DLD1 (cell line): ENCODE measurements around the gene ABCC4.

Experiments
- in situ Hi-C: cut with HindIII; loops from 2 replicates; pipeline ENCODE4 v1.10.0; 2017; ENCODE audit warnings: low sequenced_read_pairs

Gene ABCC4

DNA sequence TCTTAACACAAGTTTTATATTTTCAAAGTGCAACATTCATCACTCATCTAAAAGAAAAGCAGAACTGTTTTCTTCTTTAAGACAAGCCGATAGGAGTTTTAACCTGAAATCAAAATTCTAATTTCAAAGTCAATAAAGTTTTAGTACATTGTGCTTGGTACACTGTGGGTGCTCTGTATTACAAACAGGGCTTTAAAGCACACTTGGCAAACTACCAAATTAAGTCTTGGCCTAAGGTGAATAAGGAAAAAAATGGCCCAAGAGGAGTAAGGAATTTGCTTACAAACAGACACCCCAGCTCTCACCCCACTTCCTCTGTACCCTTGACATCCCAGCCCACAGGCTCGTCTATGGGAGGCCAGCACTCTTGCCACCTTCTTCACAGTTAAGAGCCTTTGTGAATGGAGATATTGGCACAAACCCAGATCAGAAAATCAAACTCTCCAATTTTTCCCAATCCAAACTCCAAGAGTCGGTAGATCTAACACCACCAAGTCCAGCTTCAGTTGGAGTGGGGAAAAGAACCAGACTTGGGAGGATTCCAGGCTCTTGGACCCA, 66.0 kb downstream of the ABCC4 start:
- in situ Hi-C loops: no loop called here

DNA sequence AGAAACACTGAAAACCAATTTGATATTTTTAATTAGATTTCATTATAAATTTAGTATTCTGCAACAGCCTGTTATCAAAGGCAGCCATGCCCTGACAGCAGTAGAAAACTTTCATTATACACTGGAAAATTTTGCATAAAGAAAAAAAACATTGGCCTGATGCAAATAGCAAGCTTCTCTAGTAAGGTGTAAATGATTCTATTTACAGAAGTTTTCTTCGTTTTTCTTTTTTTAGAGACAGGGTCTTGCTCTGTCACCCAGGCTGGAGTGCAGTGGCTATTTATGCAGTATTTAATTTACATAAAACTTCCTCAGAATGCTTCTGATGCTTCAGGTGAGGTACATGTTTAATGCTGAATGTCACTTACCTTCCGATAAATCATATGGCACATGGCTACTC, 67.0 kb downstream of the ABCC4 start:
- in situ Hi-C loops: no loop called here

DNA sequence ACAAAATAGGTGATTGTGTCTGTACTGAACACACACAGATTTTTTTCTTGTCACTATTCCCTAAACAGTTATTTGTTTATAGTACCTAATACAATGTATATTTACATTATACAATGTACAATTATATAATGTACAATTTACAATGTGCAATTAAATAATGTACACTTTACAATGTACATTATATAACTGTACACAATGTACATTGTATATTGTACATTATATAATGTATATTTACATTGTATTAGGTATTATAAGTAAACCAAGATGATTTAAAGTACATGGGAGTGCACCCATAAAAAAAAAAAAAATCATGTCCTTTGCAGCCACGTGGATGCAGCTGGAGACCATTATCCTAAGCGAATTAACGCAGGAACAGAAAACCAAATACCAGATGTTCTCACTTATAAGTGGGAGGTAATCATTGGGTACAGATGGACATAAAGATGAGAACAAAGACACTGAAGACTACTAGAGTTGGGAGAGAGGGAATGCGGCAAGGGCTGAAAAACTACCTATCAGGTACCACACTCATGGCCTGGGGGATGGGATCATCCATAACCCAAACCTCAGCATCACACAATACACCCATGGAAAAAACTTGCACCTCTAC, 68.1 kb downstream of the ABCC4 start:
- in situ Hi-C loops: no loop called here

DNA sequence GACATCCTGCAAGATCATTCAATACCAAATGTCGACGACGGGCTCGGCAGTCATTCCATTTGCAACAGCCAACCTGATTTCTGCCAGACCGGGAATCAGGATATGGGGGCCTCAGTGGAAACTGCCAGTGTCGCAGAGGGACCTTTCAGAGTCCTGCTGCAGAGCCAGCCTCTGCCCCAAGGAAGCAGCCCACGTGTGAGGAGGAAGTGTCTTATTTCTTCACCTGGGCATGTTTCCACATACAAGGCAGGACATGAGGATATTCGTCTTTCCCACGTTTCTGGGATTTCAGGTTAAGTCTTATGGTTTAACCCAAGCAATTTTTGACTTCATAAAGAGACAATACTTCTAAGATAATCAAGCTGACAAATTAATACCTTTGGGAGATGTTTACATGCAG, 69.9 kb downstream of the ABCC4 start:
- in situ Hi-C loops: no loop called here

DNA sequence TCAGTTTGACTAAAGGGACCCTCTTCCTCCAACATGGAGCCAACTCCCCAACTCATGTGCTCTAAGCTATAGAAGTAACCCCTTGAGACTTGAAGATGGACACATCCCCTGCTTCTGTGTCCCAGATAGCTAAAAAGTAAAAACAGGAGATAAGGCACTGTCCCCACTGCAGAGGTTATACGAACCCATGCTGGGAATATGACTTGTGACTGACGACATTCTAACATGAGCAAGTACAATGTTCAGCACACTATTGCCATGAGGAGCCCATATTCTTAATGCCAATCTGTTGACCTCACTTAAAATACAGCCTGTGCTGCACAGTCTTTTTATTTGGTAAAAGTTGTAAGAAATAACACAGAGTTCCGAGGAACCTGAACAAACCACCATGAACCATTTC, 71.4 kb downstream of the ABCC4 start:
- in situ Hi-C loops: no loop called here

DNA sequence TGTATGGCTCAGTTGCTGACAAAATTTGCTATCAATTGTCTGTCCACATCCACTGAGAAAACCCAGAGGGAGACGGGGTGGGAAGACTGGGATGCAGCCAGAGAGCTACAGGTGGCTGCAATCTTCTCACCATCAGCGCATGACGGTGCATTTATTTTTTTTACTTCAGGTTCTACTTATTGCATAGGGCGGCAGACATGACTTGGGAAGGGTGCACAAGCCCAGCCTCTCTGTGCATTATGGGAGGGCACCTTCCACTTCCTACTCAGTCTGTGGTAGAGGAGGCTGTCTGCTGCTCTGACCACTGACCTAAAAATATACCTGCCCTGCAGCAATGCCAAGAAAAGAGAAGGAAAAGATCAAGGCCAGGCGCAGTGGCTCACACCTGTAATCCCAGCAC, 73.1 kb downstream of the ABCC4 start:
- in situ Hi-C loops: no loop called here

DNA sequence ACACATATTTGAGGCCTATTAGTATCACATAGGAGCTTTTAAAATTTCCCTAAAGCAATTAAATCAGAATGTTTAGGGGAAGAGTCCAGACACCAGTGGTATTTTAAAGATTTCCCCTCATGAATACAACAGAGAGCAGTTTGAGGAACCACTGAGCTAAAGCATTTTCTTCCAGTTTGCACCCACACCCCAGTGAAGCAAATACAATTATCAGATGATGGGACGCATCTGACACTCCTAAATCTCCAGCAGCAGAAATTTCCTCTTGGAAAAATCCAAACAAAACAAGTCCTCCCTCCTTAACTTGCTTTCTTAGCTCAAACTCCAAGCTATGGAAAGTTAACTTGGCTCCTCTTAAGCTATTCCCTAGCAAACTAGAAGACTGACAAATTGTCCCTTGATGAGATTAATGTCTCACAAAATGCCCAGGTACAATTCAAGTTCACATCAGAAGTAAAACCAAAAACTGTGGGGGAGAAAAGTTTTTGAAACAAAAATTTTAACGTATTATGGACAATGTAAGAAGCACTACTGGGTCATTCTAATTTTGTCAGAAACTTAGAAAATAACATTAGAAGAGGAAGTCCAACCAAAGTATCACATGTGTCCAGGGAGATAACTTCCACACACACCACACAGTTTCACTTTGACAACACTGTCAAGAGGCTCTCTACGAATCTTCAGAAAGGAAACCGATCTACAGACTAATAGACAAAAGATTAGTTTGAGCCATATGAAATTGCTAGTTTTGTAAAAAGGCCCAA, 74.1 kb downstream of the ABCC4 start:
- in situ Hi-C loops: no loop called here

DNA sequence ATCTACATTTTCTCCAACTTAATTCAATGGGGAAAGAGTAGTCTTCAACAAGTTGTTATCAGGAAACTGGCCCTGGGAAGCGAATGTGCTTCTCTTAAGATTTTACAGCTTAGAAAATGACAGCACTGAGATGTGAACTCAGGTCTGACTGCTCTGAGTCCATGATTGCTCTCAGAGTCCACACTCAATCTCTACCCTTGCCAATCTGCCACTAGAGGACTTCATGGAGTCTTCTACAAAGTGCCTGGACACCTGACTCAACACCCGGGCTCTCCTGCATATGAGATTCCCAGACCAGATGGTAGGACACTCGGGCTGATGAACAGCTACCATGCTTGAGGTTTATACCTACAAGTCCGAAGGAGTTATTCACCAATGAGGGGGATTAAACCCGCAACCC, 74.8 kb downstream of the ABCC4 start:
- in situ Hi-C loops: no loop called here

DNA sequence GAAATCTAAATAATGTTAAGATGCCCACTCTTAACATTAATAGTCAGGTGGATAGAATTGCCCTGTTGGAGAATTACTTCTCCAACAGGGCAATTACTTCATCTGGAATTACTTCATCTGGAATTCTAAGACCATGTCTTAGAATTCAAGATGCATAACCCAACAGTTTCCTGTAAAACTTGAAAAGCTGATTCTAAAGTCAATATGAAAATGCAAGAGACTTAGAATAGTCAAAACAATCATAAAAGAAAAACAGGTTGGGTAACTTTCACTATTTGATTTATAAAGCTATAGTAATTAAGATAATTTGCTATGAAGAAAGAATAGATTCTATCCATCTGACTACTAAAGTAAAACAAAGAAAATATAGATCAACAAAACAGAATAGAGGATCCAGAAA, 75.2 kb downstream of the ABCC4 start:
- in situ Hi-C loops: no loop called here

DNA sequence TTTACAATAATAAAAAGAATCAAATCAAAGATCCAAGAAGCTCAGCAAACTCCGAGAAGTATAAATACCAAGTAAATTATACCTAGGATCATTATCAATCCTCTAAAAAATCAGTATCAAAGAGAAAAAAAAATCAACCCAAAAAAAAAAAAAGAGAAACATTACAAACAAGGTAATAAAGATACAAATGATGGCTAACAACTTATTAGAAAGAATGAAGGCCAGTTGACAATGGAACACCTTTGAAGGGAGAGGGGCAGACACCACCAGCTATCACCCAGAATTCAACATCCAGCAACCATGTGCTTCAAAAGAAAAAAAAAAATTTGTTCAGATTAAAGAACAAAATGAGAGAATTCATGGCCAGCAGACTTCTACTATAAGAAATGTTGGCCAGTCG, 77.2 kb downstream of the ABCC4 start:
- in situ Hi-C loops: no loop called here

DNA sequence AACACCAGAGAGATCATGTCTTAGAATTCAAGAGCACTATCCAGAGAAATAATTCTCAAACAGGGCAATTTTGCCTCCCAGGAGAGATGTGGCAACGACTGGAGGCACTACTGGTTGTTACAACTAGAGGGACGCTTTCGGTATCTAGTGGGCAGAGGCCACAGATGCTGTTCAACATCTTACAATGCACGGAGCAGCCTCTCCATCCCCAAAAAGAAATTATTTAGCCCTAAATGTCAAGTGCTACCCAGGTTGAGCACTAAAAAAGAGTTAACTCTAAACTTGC, 78.6 kb downstream of the ABCC4 start:
- in situ Hi-C loops: no loop called here

DNA sequence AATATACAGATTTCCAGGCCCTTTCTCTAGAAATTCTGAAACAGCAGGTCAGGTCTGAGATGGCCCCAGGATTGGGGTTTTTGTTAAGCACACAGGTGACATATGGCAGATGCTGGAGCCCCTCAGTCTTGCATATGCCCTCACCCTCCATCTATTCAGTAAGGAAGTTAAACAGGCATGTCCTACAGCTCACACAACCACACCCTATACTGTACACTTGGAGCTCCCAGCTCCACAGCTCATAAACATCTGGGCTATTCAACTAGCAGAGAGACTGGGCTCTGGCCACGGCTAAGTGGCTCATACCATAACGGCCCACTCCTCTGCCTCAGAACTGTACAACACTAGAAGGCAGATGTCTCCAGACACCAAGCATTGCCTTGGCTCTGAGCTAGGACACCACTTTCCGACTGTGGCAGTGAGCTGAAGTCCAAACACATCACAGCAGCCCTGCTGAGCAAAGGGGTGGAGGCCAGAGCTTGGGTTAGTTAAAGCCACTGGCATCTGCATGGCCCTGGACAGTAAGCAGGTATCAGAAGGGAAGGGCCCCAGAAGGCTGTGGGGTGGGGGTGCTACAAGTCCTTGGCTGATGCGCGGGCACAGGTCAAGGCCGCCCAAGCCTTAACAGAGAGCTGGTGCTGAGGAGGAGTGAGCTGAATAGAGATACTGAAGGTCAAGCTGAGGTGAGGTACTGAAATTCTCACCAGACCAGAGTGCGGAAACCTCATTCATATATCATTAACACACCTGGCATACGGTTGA, 79.1 kb downstream of the ABCC4 start:
- in situ Hi-C loops: no loop called here

DNA sequence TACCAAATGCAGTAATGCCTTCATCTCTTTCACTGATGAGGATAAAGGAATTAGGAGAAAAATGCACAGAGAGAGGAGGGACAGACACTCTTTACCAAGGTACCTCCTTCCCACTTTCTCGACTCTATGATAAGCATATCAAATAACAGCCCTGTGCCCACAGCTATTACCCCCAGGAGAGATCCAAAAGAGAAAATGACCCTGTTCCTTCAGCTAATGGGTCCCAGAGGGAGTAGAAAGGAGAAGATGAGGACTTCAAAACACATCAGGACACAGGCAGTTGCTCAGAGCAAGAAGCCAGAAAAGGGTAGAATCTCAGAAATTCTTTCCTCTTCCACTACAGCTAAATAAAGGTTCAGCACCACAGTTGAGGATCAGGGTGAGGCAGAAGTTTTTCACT, 80.6 kb downstream of the ABCC4 start:
- in situ Hi-C loops: no loop called here

DNA sequence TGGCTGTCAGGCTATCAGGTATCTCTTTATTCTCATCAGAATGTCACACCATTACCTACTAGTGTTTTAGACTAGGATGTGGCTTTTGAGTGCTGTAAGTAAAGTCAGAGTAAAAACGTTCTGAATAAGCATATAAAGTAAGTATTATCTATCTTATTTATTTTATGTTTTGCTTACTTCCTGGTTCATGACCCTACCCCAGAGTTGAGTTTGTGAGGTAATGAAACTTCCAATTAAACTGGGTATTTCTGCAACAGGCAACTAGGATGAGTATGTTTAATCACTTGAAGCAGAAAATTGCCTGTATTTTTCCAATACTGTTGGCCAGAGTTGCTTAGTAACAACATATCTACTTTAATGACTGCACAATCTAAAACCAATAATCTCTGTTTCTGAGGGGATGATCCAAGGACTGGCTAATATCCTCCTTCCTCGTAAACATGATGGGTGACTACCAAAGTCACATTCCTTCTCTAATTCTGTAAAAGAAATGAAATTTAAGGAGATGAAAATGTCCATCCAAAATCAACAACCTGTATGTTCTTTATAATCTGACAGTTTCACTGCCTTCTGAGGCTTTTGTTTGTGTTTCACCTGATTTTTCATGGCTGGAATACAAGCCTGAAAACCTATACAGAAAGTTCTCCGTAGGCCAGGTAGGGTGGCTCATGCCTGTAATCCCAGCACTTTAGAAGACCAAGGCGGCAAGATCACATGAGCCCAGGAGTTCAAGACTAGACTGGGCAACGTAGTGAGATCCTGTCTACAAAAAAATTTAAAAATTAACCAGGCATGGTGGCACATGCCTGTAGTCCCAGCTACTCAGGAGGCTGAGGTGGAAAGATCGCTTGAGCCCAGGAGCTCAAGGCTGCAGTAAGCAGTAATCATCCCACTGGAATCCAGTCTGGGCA, 83.1 kb downstream of the ABCC4 start:
- in situ Hi-C loops: no loop called here

DNA sequence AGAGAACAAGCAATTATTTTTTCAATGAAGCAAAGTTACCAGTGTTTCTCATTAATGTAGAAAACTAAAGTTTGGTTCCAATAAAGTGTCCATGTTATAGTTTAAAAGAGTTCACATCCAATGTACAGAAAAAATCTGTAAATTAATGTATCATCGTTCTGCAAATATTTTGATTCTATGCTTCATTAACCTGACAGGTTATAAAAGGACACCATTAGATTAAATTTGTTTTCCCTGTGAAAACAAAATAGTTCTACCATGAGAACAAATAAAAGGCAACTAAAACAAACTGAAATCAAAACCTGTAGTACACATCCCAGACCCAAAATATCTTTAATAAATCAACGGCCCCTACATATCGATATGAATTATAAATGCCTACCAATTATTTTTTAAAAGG, 85.1 kb downstream of the ABCC4 start:
- in situ Hi-C loops: no loop called here

DNA sequence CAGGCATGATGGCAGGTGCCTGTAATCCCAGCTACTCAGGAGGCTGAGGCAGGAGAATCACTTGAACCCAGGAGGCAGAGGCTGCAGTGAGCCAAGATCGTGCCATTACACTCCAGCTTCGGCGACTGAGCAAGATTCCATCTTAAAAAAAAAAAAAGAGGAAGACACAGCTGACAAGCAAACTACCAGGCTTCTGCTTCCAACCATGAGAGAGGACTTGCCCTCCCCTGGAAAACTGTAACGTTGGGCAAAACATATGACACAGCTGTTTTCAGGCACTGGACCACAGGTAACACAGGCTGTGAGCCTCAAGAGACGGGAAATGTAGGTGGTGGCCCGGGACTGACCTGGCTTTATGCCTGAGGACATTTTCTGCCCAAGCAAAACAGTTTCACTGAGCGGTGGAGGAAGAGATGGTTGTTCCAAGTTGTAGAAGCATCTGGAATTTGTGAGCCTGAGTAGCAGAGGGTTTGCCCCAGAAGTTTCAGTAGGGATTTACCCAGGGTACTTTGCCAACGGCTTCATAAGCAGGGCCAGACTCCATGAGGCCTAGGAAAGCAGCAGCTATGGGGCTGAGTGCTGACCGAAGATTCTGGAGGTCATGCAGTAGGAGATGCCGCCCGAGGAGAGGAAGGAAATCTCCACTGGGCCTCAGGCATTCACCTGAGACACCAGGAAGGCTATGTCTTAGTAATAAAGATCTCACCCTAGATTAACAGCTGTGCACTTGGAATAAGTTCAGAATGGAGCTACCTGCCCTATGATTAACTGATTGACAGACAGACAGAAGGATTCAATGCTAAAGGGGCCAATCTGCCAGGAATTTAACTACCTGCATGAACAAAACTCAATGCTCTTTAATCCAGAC, 88.0 kb downstream of the ABCC4 start:
- in situ Hi-C loops: no loop called here

DNA sequence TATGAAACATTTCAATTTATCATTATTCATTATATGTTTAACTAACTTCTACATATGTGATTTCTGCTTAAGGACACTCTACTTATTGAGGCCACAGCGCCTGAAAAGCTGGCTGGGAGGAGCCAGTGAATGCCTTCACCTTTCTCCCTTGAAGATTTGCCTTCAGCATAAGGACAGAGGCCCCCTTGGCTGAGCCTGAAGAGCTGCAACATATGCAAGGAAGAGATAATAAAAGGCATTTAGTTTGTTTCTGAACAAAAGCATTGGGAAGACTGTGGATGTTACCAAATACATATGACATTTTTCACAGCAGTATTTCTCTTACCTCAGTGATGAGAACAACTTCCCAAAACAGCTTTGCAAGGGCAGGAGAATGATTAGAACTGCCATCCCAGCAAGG, 92.1 kb downstream of the ABCC4 start:
- in situ Hi-C loops: no loop called here

DNA sequence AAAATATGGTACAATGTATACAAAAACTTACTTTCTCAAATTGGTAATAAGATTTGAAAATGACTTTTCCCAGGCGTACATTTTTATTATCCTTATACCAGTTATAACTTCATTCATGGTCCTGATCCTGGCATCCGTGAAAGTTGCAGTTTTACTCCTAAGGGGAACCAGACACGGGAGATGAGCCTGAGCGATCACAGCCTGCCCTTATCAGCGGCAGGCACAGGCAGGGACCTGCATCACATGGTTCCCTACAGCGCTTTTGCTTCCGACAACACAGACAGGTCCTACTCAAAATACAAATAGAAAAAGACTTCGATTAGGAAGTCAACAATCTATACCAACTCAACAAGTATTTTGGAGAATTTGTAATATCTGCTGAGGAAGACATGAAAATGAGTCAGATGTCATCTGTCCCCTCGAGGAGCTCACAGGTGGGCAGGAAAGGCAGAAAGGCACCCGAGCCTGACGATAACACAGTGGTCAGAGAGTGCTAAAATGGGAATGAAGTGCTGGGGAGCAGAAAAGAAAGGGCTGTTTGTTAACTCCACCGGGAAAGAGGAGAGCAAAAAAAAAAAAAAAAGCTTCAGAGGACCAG, 93.4 kb downstream of the ABCC4 start:
- in situ Hi-C loops: no loop called here

DNA sequence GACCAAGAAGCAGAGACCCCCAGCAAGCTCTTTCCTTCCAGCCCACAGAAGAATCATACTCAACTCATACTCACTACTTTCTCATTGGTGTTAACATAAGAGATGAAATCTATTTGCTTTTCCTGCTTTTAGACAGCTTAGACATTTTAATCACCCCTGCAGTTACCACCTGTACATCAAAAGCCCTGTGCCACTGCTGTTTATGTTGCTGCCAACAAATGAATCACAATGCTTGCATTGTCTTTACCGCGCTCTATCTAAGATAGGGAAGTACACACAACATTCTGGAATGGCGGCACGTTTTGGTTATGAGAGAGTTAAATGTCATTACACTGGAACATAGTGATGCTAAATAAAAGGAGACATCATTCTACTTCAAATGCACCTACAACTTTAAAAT, 95.1 kb downstream of the ABCC4 start:
- in situ Hi-C loops: no loop called here
